Right lobe of liver (tissue), 4 donors: Measurements from ENCODE around the gene POU2F3.

Experiments
- CTCF ChIP-seq, 4 donors: fragments of 200-600 bp in 3 of 4; fragments of 450-650 bp in 1 of 4; IDR thresholded peaks; one replicate each; pipeline versions ENCODE4 v1.5.1 to v1.8.0; 2016 to 2022; ENCODE audit warnings: antibody characterized with exemption in 4 of 4, mild to moderate bottlenecking in 2 of 4
- POLR2A ChIP-seq: fragments of 450-650 bp; IDR thresholded peaks from one replicate; pipeline ENCODE4 v1.6.1; 2017; ENCODE audit warnings: antibody characterized with exemption, mild to moderate bottlenecking
- donor health status: DM: no; HTN: no; CAD: no.
- donor health status: DM: no; HTN: no; CAD: no.
- donor health status: DM: no; HTN: yes; CAD: no.

GRCh38 chr11:120271672-120272071, 31.7 kb downstream of the POU2F3 start:
- TF ChIP-seq CTCF (IDR thresholded peaks at IDR 0.05) (no peak), POLR2A (no peak)
